HCT116 (cell line): ENCODE measurements around the gene ABLIM1.

Experiments used
- JUND ChIP-seq: IDR thresholded peaks from 2 replicates; pipeline ENCODE4 v1.6.1; 2012
- POLR2A ChIP-seq: IDR thresholded peaks from 2 replicates; pipeline ENCODE4 v1.7.0; 2011; ENCODE audit warnings: borderline replicate concordance; ENCODE audit not compliant: insufficient read depth, insufficient read length; ENCODE audit errors: extremely low read depth
- TF ChIP-seq, protein P1 (sequence below), 3 experiments: fragments of 200-600 bp in 1 of 3; sonication (generic) in 1 of 3; IDR thresholded peaks in 2 of 3; conservative IDR thresholded peaks in 1 of 3; 2 replicates each; pipeline ENCODE4 v1.5.1; 2012 to 2017; ENCODE audit warnings: low read depth in 2 of 3, low read length in 2 of 3, antibody characterized with exemption in 1 of 3, borderline replicate concordance in 1 of 3, control low read depth in 1 of 3, mild to moderate bottlenecking in 1 of 3, mixed read lengths in 1 of 3, mixed run types in 1 of 3, moderate library complexity in 1 of 3; ENCODE audit not compliant: insufficient read depth in 1 of 3
- TF ChIP-seq, protein P2 (sequence below): IDR thresholded peaks from 2 replicates; pipeline ENCODE4 v1.6.1; 2012

DNA sequence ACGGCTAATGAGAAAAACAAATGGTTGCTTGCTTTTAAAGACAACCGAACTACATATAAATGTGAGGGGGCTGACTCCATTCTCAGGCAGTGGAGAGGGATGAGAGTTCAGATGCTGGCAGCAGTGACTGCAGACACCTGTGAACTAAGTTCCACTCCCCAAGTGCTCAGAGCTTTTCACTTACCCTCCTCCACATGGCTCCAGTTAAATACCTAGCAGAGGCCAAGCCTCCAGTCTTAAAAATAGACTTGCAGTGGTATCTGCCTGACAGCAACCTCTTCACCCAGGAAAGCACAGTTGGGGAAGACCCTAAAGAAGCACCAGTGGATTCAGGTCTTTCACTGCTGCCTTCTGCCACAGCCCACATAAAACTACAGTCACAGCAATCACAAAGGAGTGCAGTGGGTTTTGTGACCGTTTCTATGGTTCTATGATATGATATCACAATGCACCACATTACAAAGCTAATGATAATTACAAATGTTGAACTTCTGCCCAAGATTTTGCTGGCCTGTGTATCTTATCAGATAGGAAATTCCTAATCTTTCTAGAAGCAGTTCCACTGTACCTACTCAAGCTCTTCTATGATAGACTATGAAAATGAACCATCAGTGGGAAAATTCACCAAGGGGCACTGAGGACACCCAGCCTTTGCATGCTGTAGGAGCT lies 3.3 kb upstream of the ABLIM1 start:
- no peak for TF ChIP-seq POLR2A
- TF ChIP-seq, protein P1, sequence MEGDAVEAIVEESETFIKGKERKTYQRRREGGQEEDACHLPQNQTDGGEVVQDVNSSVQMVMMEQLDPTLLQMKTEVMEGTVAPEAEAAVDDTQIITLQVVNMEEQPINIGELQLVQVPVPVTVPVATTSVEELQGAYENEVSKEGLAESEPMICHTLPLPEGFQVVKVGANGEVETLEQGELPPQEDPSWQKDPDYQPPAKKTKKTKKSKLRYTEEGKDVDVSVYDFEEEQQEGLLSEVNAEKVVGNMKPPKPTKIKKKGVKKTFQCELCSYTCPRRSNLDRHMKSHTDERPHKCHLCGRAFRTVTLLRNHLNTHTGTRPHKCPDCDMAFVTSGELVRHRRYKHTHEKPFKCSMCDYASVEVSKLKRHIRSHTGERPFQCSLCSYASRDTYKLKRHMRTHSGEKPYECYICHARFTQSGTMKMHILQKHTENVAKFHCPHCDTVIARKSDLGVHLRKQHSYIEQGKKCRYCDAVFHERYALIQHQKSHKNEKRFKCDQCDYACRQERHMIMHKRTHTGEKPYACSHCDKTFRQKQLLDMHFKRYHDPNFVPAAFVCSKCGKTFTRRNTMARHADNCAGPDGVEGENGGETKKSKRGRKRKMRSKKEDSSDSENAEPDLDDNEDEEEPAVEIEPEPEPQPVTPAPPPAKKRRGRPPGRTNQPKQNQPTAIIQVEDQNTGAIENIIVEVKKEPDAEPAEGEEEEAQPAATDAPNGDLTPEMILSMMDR (IDR thresholded peaks at IDR 0.05 in 2 of 3, conservative IDR thresholded peaks at IDR 0.05 in 1 of 3; ENCODE audit: borderline replicate concordance in 1 of 3, insufficient read depth in 1 of 3, low read depth in 2 of 3, low read length in 2 of 3), result no peak
- TF ChIP-seq, protein P2, sequence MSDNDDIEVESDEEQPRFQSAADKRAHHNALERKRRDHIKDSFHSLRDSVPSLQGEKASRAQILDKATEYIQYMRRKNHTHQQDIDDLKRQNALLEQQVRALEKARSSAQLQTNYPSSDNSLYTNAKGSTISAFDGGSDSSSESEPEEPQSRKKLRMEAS, result no peak
- no peak for TF ChIP-seq JUND
